AG04449 (cell line): ENCODE data around the gene CTRB1.
"Not testable (repeated sequence)": the region's sequence is repeated elsewhere in the genome, so short reads cannot be mapped to it uniquely, and the experiment has no call there.

Experiments used
- CTCF ChIA-PET: fragments of 350-600 bp; formaldehyde crosslinking; extraction: SDS; loops from one replicate; lab custom pipeline; 2021; ENCODE audit warnings: antibody characterized with exemption; lab: Yijun Ruan, JAX
- POLR2A ChIA-PET: fragments of 400-600, 350-600 bp; formaldehyde crosslinking; extraction: SDS; loops from one replicate; lab custom pipeline; 2020; ENCODE audit warnings: antibody characterized with exemption, inconsistent platforms; lab: Yijun Ruan, JAX
- DNase-seq: peaks from one replicate; pipeline ENCODE4 v3.0.0-alpha.2; 2010; ENCODE audit warnings: low read depth, low spot score
- H3K4me3 ChIP-seq: 2 replicates; pipeline ENCODE4 v1.5.1; 2011; ENCODE audit warnings: low read depth, mild to moderate bottlenecking, control low read depth, low read length
- TF ChIP-seq, protein P1 (sequence below): IDR thresholded peaks from one replicate; pipeline ENCODE4 v1.5.1; 2011; ENCODE audit warnings: mild to moderate bottlenecking, moderate library complexity, low read length, control low read depth, inconsistent platforms; ENCODE audit not compliant: insufficient read depth; ENCODE audit errors: missing control alignments

Gene CTRB1

GRCh38 chr16:75216127-75216526 is 2.7 kb upstream of the CTRB1 start:
- ChIA-PET CTCF (interaction anchor here (2.6 to 7.5 kb wide), 2 partner anchors 15 to 17 kb away, joined by 13 to 74 read pairs; no protein-coding TSS in a partner anchor), POLR2A (no interaction called here)
- TF ChIP-seq, protein P1, sequence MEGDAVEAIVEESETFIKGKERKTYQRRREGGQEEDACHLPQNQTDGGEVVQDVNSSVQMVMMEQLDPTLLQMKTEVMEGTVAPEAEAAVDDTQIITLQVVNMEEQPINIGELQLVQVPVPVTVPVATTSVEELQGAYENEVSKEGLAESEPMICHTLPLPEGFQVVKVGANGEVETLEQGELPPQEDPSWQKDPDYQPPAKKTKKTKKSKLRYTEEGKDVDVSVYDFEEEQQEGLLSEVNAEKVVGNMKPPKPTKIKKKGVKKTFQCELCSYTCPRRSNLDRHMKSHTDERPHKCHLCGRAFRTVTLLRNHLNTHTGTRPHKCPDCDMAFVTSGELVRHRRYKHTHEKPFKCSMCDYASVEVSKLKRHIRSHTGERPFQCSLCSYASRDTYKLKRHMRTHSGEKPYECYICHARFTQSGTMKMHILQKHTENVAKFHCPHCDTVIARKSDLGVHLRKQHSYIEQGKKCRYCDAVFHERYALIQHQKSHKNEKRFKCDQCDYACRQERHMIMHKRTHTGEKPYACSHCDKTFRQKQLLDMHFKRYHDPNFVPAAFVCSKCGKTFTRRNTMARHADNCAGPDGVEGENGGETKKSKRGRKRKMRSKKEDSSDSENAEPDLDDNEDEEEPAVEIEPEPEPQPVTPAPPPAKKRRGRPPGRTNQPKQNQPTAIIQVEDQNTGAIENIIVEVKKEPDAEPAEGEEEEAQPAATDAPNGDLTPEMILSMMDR, result no peak
- H3K4me3 ChIP-seq, result no peak overlapping the region
- DNase-seq, result no peak

DNA sequence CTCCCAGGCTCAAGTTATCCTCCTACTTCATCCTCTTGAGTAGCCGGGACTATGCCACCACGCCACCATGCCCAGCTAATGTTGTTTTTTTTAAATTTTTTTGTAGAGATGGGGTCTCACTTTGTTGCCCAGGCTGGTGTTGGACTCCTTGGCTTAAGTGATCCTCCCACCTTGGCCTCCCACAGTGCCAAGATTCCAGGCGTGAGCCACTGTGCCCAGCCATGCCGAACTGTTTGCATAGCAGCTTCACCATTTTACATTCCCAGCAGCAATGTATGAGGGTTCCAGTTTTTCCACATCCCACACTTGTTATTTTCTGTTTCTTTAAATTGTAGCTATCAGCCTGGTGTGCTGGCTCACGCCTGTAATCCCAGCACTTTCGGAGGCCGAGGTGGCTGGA is 2.2 kb upstream of the CTRB1 start:
- CTCF ChIA-PET, result interaction anchor here (2.6 to 7.5 kb wide), 2 partner anchors 16 to 17 kb away, joined by 13 to 74 read pairs; no protein-coding TSS in a partner anchor
- TF ChIP-seq, protein P1, result no peak

DNA sequence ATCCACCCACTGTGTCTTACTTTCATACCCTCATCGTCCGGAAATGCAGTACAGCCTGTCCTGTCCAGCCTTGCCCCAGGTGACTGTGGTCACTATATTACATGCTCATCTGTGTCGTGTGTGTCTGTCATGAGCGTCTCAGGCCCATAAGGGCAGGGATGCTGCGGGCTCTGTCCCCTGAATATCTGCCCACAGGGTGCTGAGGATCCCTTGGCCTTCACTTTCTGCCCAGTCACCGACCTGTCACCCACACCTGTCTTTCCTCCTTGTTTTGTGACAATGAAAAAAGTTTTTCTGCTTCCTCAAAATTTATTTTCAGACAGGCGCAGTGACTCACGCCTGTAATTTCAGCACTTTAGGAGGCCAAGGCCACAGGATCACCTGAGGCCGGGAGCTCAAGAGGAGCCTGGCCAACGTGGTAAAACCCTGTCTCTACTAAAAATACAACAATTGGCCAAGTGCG is 1.4 kb upstream of the CTRB1 start:
- TF ChIP-seq, protein P1, result no peak
- no peak overlapping the region for H3K4me3 ChIP-seq
- ChIA-PET CTCF (interaction anchor here (1.1 to 7.5 kb wide), 3 partner anchors 16 to 185 kb away, joined by 3 to 74 read pairs (median 13); no protein-coding TSS in a partner anchor), POLR2A (no interaction called here)
- DNase-seq, result no peak

More for the DNA sequence above, 2.2 kb upstream of the CTRB1 start:
- no peak for DNase-seq
- H3K4me3 ChIP-seq, result no peak overlapping the region
- POLR2A ChIA-PET, result no interaction called here

DNA sequence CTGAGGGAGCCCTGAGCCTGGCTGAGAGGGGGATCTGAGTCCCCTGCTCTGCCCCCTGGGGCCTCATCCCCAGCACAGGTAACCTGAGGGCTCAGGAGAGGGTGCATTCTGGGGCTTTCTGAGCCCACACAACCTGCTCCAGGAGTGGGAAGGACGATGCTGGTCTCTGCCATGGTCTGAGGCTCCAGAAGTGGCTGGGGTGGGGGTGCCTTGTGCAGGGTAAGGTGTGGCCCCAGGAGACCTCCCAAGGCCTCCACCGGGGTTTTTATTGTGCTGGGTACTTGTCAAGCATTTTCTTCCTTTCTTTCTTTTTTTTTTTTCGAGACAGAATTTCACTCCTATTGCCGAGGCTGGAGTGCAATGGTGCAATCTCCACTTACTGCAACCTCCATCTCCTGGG is 300 bp downstream of the CTRB1 start:
- CTCF ChIA-PET, result interaction anchor here (1.0 to 7.5 kb wide), 4 partner anchors 14 to 246 kb away, joined by 3 to 74 read pairs (median 4); partner anchors contain the start of gene TMEM170A
- TF ChIP-seq, protein P1, result no peak
- H3K4me3 ChIP-seq, result no peak overlapping the region
- POLR2A ChIA-PET, result no interaction called here
- no peak for DNase-seq

- DNase-seq, result no peak
- no peak overlapping the region for H3K4me3 ChIP-seq
- ChIA-PET POLR2A (no interaction called here), CTCF (interaction anchor here (0.6 to 7.5 kb wide), 5 partner anchors 14 to 245 kb away, joined by 3 to 74 read pairs (median 3); partner anchors contain the start of gene TMEM170A)
- TF ChIP-seq, protein P1, result no peak
Observed at GRCh38 chr16:75219838-75220237, 1.1 kb downstream of the CTRB1 start.

- ChIA-PET CTCF (interaction anchor here (0.7 to 7.5 kb wide), 2 partner anchors 12 to 22 kb away, joined by 3 to 74 read pairs; no protein-coding TSS in a partner anchor), POLR2A (no interaction called here)
- H3K4me3 ChIP-seq, result no peak overlapping the region
- TF ChIP-seq, protein P1, result no peak
- DNase-seq, result no peak
Observed at GRCh38 chr16:75222271-75222783, 3.5 kb downstream of the CTRB1 start.

DNA sequence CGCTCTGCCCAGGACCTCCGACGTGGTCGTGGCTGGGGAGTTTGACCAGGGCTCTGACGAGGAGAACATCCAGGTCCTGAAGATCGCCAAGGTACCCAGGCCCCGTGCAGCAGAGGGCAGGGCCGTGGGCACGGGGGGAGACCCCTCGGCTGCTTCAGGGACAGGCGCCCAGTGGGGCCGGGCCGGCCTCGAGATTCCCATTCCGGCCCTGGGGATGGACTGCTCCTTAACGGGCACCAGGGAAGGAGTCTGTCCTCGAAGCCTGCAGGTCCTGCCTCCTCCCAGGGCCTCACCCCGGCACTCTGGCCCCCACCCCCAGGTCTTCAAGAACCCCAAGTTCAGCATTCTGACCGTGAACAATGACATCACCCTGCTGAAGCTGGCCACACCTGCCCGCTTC is 4.3 kb downstream of the CTRB1 start:
- DNase-seq, H3K4me3 ChIP-seq, POLR2A ChIA-PET: not testable (repeated sequence)
- CTCF ChIA-PET, result interaction anchor here (7.5 kb wide), 1 partner anchor 22 kb away, joined by 74 read pairs; no protein-coding TSS in a partner anchor
